ENCODE results near the gene PPFIA4. TPM values are rescaled to one million over a fixed set of nuclear protein-coding genes. Genes with fewer than 3 reads are reported as not detected.

PPFIA4 gene
- total RNA-seq: not detected in 2 replicates

DNA sequence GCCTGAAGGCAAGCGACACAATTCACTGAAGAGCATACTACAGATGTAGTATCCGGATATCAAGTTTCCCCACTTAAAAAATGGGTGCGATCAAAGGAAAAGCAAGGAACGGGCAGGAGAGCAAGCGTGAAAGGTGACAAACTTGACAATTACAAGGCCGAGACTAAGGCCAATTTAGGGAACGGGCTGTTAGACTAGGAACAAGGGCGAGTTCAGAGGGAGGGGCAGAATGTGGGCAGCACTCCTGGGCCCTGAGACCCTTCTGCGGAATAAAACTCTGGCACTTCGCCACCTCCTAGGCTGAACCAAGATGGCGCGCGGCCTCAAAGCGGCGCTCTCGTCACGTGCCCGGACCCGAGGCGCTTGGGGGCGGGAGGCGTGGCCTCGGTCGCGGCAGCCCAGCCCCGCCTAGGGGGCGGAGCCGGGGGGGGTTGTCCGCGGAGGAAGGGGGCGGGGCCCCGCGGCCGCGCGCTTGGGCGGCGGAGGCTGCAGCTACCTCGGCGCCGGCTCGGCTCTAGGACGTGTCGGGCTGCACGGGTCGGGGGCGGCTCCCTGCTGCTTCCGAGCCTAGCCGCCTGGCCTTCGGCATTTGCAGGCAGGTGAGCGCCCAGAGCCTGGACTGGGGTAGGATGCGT is at the start of gene PPFIA4:
Gene PPFIA4 (plus strand): TSS at position 461 of the 635 bp plus-strand sequence. CDS start 12,518 bp downstream, outside the sequence.

DNA sequence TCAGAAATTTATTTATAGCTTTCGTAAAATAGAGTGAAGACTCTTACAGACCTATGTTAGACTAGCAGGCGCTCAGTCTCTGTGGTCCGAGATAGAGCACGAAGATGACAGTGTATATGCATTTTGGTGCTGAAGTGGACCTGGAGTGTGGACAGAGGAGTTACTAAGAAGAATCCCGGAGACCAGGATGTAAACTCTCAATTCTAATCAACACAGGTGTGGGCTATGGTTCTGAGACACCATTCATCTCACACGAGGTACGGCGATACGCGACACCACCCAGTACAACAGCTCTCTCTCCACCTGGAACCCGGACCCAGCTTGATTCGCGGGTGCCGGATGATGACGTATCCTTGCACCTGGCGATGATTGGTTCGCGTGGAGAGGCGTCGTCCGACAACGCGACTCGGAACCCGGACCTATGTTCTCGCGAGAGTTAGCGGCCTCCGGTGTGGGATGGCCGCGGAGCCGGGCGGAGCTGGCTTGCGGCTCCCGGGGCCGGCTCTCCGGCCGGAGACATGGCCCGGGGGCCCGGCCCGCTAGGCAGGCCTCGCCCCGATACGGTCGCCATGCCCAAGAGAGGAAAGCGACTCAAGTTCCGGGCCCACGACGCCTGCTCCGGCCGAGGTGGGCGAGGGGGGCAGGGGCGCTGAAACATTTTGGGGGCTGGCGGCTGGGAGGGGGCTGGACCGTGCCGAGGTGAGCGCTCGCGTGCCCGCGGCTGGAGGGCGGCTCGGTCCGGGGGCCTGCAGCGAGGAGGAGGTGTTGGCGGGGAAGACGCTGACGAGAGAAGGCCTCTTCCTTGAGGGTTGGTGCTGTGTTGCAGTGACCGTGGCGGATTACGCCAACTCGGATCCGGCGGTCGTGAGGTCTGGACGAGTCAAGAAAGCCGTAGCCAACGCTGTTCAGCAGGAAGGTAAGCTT is 19.1 kb upstream of the PPFIA4 start, which contains the start of gene TMEM183A:
Gene TMEM183A (plus strand): TSS at position 427 of the 924 bp plus-strand sequence. CDS start 92 bp downstream, at position 519.

GRCh38 chr1:203085528-203086406 is 59.5 kb downstream of the PPFIA4 start, which contains the start of gene MYOG:
MYOG (minus strand) TSS chr1:203086012; CDS start chr1:203085961, 51 bp downstream.

DNA sequence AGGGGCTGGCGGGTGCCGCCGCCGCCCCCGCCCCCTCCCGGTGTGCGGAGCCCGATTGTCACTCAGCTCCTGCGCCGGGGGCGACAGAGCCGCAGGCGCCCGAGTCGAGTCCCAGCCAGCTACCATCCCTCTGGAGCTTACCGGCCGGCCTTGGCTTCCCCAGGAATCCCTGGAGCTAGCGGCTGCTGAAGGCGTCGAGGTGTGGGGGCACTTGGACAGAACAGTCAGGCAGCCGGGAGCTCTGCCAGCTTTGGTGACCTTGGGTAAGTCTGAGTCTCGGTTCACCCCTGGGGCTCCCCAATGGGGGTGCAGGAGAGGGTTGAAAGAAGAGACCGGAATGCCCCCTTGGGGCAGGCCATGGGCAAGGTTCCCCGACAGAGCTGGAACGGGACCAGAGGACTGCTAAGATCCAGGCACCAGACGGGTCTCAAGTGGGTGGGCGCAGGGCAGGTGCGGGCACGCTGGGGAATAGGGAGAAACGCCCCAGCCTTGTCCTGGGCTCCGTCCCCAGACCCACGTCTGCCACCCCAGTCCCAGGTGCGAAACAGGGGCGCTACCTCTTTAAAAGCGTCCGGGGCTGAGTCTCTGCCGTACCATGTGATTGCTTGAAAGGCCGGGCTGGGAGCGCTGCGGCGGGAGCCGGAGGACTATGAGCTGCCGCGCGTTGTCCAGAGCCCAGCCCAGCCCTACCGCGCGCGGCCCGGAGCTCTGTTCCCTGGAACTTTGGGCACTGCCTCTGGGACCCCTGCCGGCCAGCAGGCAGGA is 101.6 kb downstream of the PPFIA4 start, which contains the start of gene ADORA1:
Gene ADORA1 (plus strand): TSS at position 61 of the 765 bp plus-strand sequence. CDS start 1,116 bp downstream, outside the sequence.

Other genes starting within 250 kb of the PPFIA4 start
- 30.8 and 32.6 TPM in 2 replicates for gene KDM5B, start 218.1 kb upstream of the PPFIA4 start, total RNA-seq
- 0.86 and 1.9 TPM in 2 replicates for gene PCAT6, start 215.5 kb upstream of the PPFIA4 start, total RNA-seq
- gene RABIF, start 137.3 kb upstream of the PPFIA4 start, total RNA-seq: 3.7 and 5.0 TPM in 2 replicates
- gene KLHL12, start 99.3 kb upstream of the PPFIA4 start, total RNA-seq: 20.2 and 24.5 TPM in 2 replicates
- 62.8 and 83.6 TPM in 2 replicates for gene ADIPOR1, start 68.2 kb upstream of the PPFIA4 start, total RNA-seq
- gene CYB5R1, start 59.2 kb upstream of the PPFIA4 start, total RNA-seq: 33.2 and 35.3 TPM in 2 replicates
- gene TMEM183A, start 19.1 kb upstream of the PPFIA4 start, total RNA-seq: 82.2 and 83.5 TPM in 2 replicates
- not detected in 2 replicates for gene MYOG, start 59.5 kb downstream of the PPFIA4 start, total RNA-seq
- gene ADORA1, start 101.2 kb downstream of the PPFIA4 start, total RNA-seq: 0.53 TPM in 1 of 2 replicates, not detected in the other
- gene MYBPH, start 149.3 kb downstream of the PPFIA4 start, total RNA-seq: 0.18 TPM in 1 of 2 replicates, not detected in the other
- gene CHI3L1, start 160.2 kb downstream of the PPFIA4 start, total RNA-seq: 1.4 TPM in 1 of 2 replicates, not detected in the other
- not detected in 2 replicates for gene CHIT1, start 203.2 kb downstream of the PPFIA4 start, total RNA-seq